Testis (tissue), 2 donors: Measurements from ENCODE around the gene AGTR1.

ENCODE experiments used
- POLR2A ChIP-seq: fragments of 450-650 bp; IDR thresholded peaks from one replicate; pipeline ENCODE4 v1.6.1; 2017; ENCODE audit warnings: antibody characterized with exemption, mild to moderate bottlenecking, moderate library complexity
- TF ChIP-seq, protein P1 (sequence below), 3 experiments: fragments of 450-650 bp in 2 of 3; fragments of 200-600 bp in 1 of 3; sonication (generic) in 1 of 3; IDR thresholded peaks; one replicate each; pipeline ENCODE4 v1.5.1; 2016 to 2019; ENCODE audit warnings: antibody characterized with exemption in 3 of 3, mild to moderate bottlenecking in 2 of 3, moderate library complexity in 1 of 3

DNA sequence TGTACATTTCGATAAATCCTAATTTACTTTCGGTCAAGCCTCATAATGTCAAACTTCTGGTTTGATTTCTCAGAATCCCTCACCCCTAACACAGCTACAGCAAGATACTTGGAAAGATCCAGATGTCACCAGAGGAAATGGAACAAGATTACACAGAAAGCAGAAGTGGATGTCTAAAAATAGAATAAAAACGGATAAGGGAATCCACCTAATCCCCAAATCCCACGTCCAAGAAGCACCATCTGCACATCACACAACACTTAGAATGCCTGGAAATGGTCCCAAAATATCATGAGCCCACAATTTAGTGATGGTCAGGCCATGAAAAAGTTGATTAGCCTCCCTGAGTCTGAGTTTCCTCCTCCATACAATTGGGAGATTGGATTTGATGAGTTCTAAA, 61.7 kb downstream of the AGTR1 start:
- TF ChIP-seq, protein P1, sequence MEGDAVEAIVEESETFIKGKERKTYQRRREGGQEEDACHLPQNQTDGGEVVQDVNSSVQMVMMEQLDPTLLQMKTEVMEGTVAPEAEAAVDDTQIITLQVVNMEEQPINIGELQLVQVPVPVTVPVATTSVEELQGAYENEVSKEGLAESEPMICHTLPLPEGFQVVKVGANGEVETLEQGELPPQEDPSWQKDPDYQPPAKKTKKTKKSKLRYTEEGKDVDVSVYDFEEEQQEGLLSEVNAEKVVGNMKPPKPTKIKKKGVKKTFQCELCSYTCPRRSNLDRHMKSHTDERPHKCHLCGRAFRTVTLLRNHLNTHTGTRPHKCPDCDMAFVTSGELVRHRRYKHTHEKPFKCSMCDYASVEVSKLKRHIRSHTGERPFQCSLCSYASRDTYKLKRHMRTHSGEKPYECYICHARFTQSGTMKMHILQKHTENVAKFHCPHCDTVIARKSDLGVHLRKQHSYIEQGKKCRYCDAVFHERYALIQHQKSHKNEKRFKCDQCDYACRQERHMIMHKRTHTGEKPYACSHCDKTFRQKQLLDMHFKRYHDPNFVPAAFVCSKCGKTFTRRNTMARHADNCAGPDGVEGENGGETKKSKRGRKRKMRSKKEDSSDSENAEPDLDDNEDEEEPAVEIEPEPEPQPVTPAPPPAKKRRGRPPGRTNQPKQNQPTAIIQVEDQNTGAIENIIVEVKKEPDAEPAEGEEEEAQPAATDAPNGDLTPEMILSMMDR (IDR thresholded peaks at IDR 0.05) = no peak
- TF ChIP-seq POLR2A = no peak
